ENCODE data around the gene FOSL1.

DNA sequence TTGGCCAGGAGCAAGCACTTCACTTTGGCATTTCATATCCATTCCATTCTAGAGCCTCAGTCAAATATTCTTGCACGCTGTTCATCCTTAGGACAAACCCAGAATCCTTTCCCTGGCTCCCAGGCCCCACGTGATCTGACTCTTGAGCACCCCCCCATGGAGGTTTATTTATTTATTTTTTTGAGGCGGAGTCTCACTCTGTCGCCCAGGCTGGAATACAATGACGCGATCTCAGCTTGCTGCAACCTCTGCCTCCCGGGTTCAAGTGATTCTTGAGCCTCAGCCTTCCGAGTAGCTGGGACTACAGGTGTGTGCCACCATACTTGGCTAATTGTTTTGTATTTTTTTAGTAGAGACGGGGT is 32.4 kb upstream of the FOSL1 start:
- no peak for TF ChIP-seq EZH2phosphoT487 (IDR thresholded peaks at IDR 0.05; ENCODE audit: borderline replicate concordance, low read depth, low read length)
- TF ChIP-seq, protein P1, sequence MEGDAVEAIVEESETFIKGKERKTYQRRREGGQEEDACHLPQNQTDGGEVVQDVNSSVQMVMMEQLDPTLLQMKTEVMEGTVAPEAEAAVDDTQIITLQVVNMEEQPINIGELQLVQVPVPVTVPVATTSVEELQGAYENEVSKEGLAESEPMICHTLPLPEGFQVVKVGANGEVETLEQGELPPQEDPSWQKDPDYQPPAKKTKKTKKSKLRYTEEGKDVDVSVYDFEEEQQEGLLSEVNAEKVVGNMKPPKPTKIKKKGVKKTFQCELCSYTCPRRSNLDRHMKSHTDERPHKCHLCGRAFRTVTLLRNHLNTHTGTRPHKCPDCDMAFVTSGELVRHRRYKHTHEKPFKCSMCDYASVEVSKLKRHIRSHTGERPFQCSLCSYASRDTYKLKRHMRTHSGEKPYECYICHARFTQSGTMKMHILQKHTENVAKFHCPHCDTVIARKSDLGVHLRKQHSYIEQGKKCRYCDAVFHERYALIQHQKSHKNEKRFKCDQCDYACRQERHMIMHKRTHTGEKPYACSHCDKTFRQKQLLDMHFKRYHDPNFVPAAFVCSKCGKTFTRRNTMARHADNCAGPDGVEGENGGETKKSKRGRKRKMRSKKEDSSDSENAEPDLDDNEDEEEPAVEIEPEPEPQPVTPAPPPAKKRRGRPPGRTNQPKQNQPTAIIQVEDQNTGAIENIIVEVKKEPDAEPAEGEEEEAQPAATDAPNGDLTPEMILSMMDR (conservative IDR thresholded peaks at IDR 0.05; ENCODE audit: low read length): peak; percentile 56; the same call in 1 of the 2 replicates

Measured in OCI-LY7 (cell line).